HG02870 (cell line): ENCODE measurements around the gene APH1A.
"Not testable (repeated sequence)": the region's sequence is repeated elsewhere in the genome, so short reads cannot be mapped to it uniquely, and the experiment has no call there.

Experiments
- ATAC-seq: cut with Tn5 transposase; IDR thresholded peaks from one replicate; pipeline ENCODE4 v1.9.1; 2021; ENCODE audit warnings: mild to moderate bottlenecking, moderate library complexity; ENCODE audit not compliant: unreplicated experiment

APH1A gene

GRCh38 chr1:150269451-150269850, 635 bp upstream of the APH1A start:
- ATAC-seq, result no peak

- no peak for ATAC-seq
Measured at GRCh38 chr1:150268340-150268704, 494 bp downstream of the APH1A start.

GRCh38 chr1:150267896-150268295, 920 bp downstream of the APH1A start:
- ATAC-seq, result no peak

- no peak for ATAC-seq
Measured at GRCh38 chr1:150263549-150263948, 5.3 kb downstream of the APH1A start.

- ATAC-seq, result no peak
Measured at GRCh38 chr1:150262388-150263320, 6.2 kb downstream of the APH1A start.

- ATAC-seq, result no peak
Measured at GRCh38 chr1:150261367-150261766, 7.4 kb downstream of the APH1A start.

- ATAC-seq, result no peak
Measured at GRCh38 chr1:150259758-150260669, 8.8 kb downstream of the APH1A start.

GRCh38 chr1:150259217-150259616, 9.6 kb downstream of the APH1A start:
- ATAC-seq, result no peak

GRCh38 chr1:150257624-150258585, 10.9 kb downstream of the APH1A start, which contains the start of gene CA14:
Gene CA14 (plus strand): TSS chr1:150257774. CDS start chr1:150258129, 355 bp downstream.
- ATAC-seq, result no peak

GRCh38 chr1:150256554-150257341, 12.1 kb downstream of the APH1A start:
- no peak for ATAC-seq

- ATAC-seq, result no peak
Measured at GRCh38 chr1:150256198-150256553, 12.6 kb downstream of the APH1A start.

- ATAC-seq, result no peak
Measured at GRCh38 chr1:150249936-150250335, 18.9 kb downstream of the APH1A start.

GRCh38 chr1:150243003-150243402, 25.8 kb downstream of the APH1A start:
- no peak for ATAC-seq

GRCh38 chr1:150237746-150238145, 31.1 kb downstream of the APH1A start:
- no peak for ATAC-seq

GRCh38 chr1:150237176-150237575, 31.6 kb downstream of the APH1A start:
- not testable (repeated sequence) for ATAC-seq

GRCh38 chr1:150236614-150237100, 32.2 kb downstream of the APH1A start:
- no peak for ATAC-seq

- peak; percentile 84 for ATAC-seq
Measured at GRCh38 chr1:150235852-150236613, 32.8 kb downstream of the APH1A start, which contains the start of gene ANP32E. Gene ANP32E (minus strand): TSS chr1:150236112. CDS start chr1:150235786, 326 bp downstream.

- ATAC-seq, result no peak
Measured at GRCh38 chr1:150235294-150235851, 33.4 kb downstream of the APH1A start.
